H1 (cell line): Measurements from ENCODE around the gene TDRD5. TPM values are rescaled to one million over a fixed set of nuclear protein-coding genes. Genes with fewer than 3 reads are reported as not detected.

ENCODE experiments used
- CTCF ChIA-PET: fragments of 300-600 bp; sonication (Branson Sonifier 250); formaldehyde crosslinking; loops from one replicate; lab custom pipeline; 2021; ENCODE audit not compliant: partially characterized antibody; lab: Charles Lee
- POLR2A ChIA-PET: fragments of 300-600 bp; sonication (Branson Sonifier 250); formaldehyde crosslinking; loops from one replicate; lab custom pipeline; 2021; ENCODE audit warnings: inconsistent platforms; ENCODE audit not compliant: partially characterized antibody; lab: Charles Lee
- DNase-seq, 2 experiments: peaks; one replicate each; pipeline versions ENCODE4 v3.0.0 to v3.0.0-alpha.2; 2010 to 2022; ENCODE audit warnings: low spot score in 2 of 2, low read depth in 1 of 2, mixed read lengths in 1 of 2
- FAIRE-seq: peaks from 2 replicates; lab custom pipeline; 2011; peaks lifted over from hg19 to GRCh38; lab: Jason Lieb, UNC
- H2AFZ ChIP-seq: 2 replicates; pipeline ENCODE4 v1.8.1; 2012; ENCODE audit warnings: low read length, inconsistent platforms
- H2AK5ac ChIP-seq: 2 replicates; pipeline ENCODE4 v1.6.1; 2013; ENCODE audit warnings: low read depth, low read length
- H2BK120ac ChIP-seq: replicated peaks from 2 replicates; pipeline ENCODE3; 2013; ENCODE audit warnings: low read depth, low read length, inconsistent platforms
- H2BK12ac ChIP-seq: 2 replicates; pipeline ENCODE4 v1.6.1; 2013; ENCODE audit warnings: low read depth, low read length
- H2BK15ac ChIP-seq: 2 replicates; pipeline ENCODE4 v1.6.1; 2013; ENCODE audit warnings: low read length
- H2BK20ac ChIP-seq: 2 replicates; pipeline ENCODE4 v1.6.1; 2013; ENCODE audit warnings: low read length
- H2BK5ac ChIP-seq: 2 replicates; pipeline ENCODE4 v1.6.1; 2013; ENCODE audit warnings: low read depth, low read length
- H3K14ac ChIP-seq: 2 replicates; pipeline ENCODE4 v1.6.1; 2013; ENCODE audit warnings: inconsistent platforms; ENCODE audit not compliant: insufficient read length
- H3K18ac ChIP-seq: 2 replicates; pipeline ENCODE4 v1.6.1; 2013; ENCODE audit warnings: low read length; ENCODE audit errors: extremely low read depth
- H3K23ac ChIP-seq: 2 replicates; pipeline ENCODE4 v1.6.1; 2013; ENCODE audit warnings: inconsistent platforms; ENCODE audit not compliant: insufficient read length
- H3K23me2 ChIP-seq: 2 replicates; pipeline ENCODE4 v1.6.1; 2013; ENCODE audit warnings: low read depth, low read length
- H3K27ac ChIP-seq: 2 replicates; pipeline ENCODE4 v1.6.1; 2011; ENCODE audit warnings: low read depth, low read length, inconsistent platforms
- H3K27me3 ChIP-seq, 4 experiments: replicated peaks in 1 of 4; 1 replicate in 1 of 4; 2 replicates in 3 of 4; pipeline versions ENCODE4 v1.6.1 to v1.8.1; 2011 to 2013; ENCODE audit warnings: low read length in 3 of 4, mild to moderate bottlenecking in 3 of 4, inconsistent platforms in 2 of 4, mixed read lengths in 2 of 4, moderate library complexity in 1 of 4; ENCODE audit not compliant: control insufficient read depth in 3 of 4, insufficient read depth in 3 of 4; ENCODE audit errors: extremely low read depth in 1 of 4
- H3K36me3 ChIP-seq, 4 experiments: 2 replicates each; pipeline versions ENCODE4 v1.6.1 to v1.8.1; 2011 to 2013; ENCODE audit warnings: mild to moderate bottlenecking in 4 of 4, low read length in 3 of 4, moderate library complexity in 2 of 4, control low read depth in 1 of 4, inconsistent platforms in 1 of 4; ENCODE audit not compliant: insufficient read depth in 4 of 4, control insufficient read depth in 2 of 4
- H3K4ac ChIP-seq: replicated peaks from 2 replicates; pipeline ENCODE3; 2013; ENCODE audit warnings: low read length, low read depth, mixed read lengths, inconsistent platforms; ENCODE audit not compliant: insufficient read length
- H3K4me1 ChIP-seq, 4 experiments: replicated peaks in 1 of 4; 1 replicate in 1 of 4; 2 replicates in 3 of 4; pipeline versions ENCODE4 v1.6.1 to v1.8.1; 2011 to 2013; ENCODE audit warnings: low read length in 3 of 4, inconsistent platforms in 2 of 4, mixed read lengths in 1 of 4; ENCODE audit not compliant: insufficient read depth in 4 of 4, control insufficient read depth in 3 of 4
- H3K4me2 ChIP-seq, 2 experiments: 2 replicates each; pipeline versions ENCODE4 v1.6.1 to v1.8.1; 2011 to 2013; ENCODE audit warnings: low read depth in 2 of 2, low read length in 2 of 2, control low read depth in 1 of 2, inconsistent platforms in 1 of 2, mild to moderate bottlenecking in 1 of 2; ENCODE audit not compliant: insufficient read depth in 1 of 2
- H3K4me3 ChIP-seq, 4 experiments: fragments of 200-600, 300-600 bp in 1 of 4; sonication (generic), shearing (Covaris generic), sonication (Bioruptor Twin) in 1 of 4; 2 replicates each; pipeline versions ENCODE4 v1.5.1 to v1.8.1; 2011 to 2016; ENCODE audit warnings: low read length in 4 of 4, low read depth in 3 of 4, control low read depth in 2 of 4, inconsistent platforms in 2 of 4, mild to moderate bottlenecking in 2 of 4, mixed read lengths in 1 of 4, moderate library complexity in 1 of 4; ENCODE audit not compliant: insufficient read depth in 2 of 4; ENCODE audit errors: extremely low read depth in 1 of 4
- H3K56ac ChIP-seq: replicated peaks from 2 replicates; pipeline ENCODE3; 2013; ENCODE audit warnings: low read depth, mild to moderate bottlenecking, mixed read lengths, low read length, inconsistent platforms; ENCODE audit not compliant: insufficient read length
- H3K79me1 ChIP-seq: 2 replicates; pipeline ENCODE4 v1.6.1; 2013; ENCODE audit warnings: low read depth, low read length, control low read depth
- H3K79me2 ChIP-seq, 2 experiments: 2 replicates each; pipeline versions ENCODE4 v1.6.1 to v1.8.1; 2012 to 2013; ENCODE audit warnings: low read length in 2 of 2, mild to moderate bottlenecking in 2 of 2, inconsistent platforms in 1 of 2; ENCODE audit not compliant: insufficient read depth in 2 of 2, control insufficient read depth in 1 of 2
- H3K9ac ChIP-seq, 4 experiments: replicated peaks in 1 of 4; 1 replicate in 1 of 4; 2 replicates in 3 of 4; pipeline versions ENCODE4 v1.6.1 to v1.8.1; 2011 to 2013; ENCODE audit warnings: low read depth in 3 of 4, low read length in 3 of 4, control low read depth in 2 of 4, mild to moderate bottlenecking in 2 of 4, moderate library complexity in 2 of 4, inconsistent platforms in 1 of 4; ENCODE audit errors: extremely low read depth in 1 of 4
- H3K9me3 ChIP-seq, 2 experiments: 2 replicates each; pipeline versions ENCODE4 v1.6.1 to v1.8.1; 2012 to 2013; ENCODE audit warnings: mild to moderate bottlenecking in 2 of 2, moderate library complexity in 2 of 2, control low read depth in 1 of 2, inconsistent platforms in 1 of 2, low read depth in 1 of 2, low read length in 1 of 2, mixed read lengths in 1 of 2; ENCODE audit not compliant: insufficient read depth in 2 of 2
- H4K20me1 ChIP-seq, 2 experiments: replicated peaks in 1 of 2; 2 replicates each; pipeline versions ENCODE3 to v1.8.1; 2011 to 2013; ENCODE audit warnings: inconsistent platforms in 2 of 2, low read length in 2 of 2, mild to moderate bottlenecking in 1 of 2; ENCODE audit not compliant: insufficient read depth in 2 of 2, control insufficient read depth in 1 of 2
- H4K5ac ChIP-seq: 2 replicates; pipeline ENCODE4 v1.6.1; 2013; ENCODE audit warnings: low read length, low read depth, mixed read lengths, inconsistent platforms; ENCODE audit not compliant: insufficient read length
- H4K8ac ChIP-seq: 2 replicates; pipeline ENCODE4 v1.8.0; 2013; ENCODE audit warnings: mild to moderate bottlenecking, moderate library complexity, low read length, inconsistent platforms; ENCODE audit not compliant: insufficient read depth; ENCODE audit errors: extremely low read depth
- H4K91ac ChIP-seq: replicated peaks from 2 replicates; pipeline ENCODE3; 2013; ENCODE audit warnings: low read length, mixed read lengths, inconsistent platforms; ENCODE audit not compliant: insufficient read length
- CBX8 ChIP-seq: fragments of 300-800, 300-1000 bp; sonication (generic); IDR thresholded peaks from 2 replicates; pipeline ENCODE4 v1.7.1; 2016; ENCODE audit warnings: low read depth, low read length, borderline replicate concordance
- CHD1 ChIP-seq: IDR thresholded peaks from 2 replicates; pipeline ENCODE4 v1.6.1; 2012; ENCODE audit warnings: low read depth, low read length, improper control_type of control experiment
- EGR1 ChIP-seq: IDR thresholded peaks from 2 replicates; pipeline ENCODE4 v1.6.1; 2011; ENCODE audit warnings: low read depth, low read length, borderline replicate concordance
- EP300 ChIP-seq, 2 experiments: IDR thresholded peaks; 1 replicate in 1 of 2; 2 replicates in 1 of 2; pipeline ENCODE4 v1.6.1; 2011 to 2012; ENCODE audit warnings: low read depth in 2 of 2, low read length in 2 of 2, mild to moderate bottlenecking in 2 of 2, borderline replicate concordance in 1 of 2, inconsistent platforms in 1 of 2, moderate library complexity in 1 of 2
- KDM5A ChIP-seq: fragments of 200-600 bp; IDR thresholded peaks from 2 replicates; pipeline ENCODE4 v1.7.1; 2012; ENCODE audit warnings: mild to moderate bottlenecking, low read length, inconsistent platforms, mixed read lengths
- SP4 ChIP-seq: IDR thresholded peaks from 2 replicates; pipeline ENCODE4 v1.6.1; 2012; ENCODE audit warnings: low read length, inconsistent platforms
- WGBS, 2 experiments: shearing (Covaris generic) in 1 of 2; methylation state at CpG; one replicate each; pipeline versions ENCODE4 v1.1.6 to v1.1.7; 2013 to 2015; ENCODE audit warnings: low lambda C conversion rate in 2 of 2, mixed read lengths in 2 of 2, inconsistent platforms in 1 of 2, low coverage in 1 of 2, missing lambda C conversion rate in 1 of 2; ENCODE audit not compliant: insufficient replicate concordance in 2 of 2, insufficient coverage in 1 of 2, insufficient read length in 1 of 2; ENCODE audit errors: extremely low coverage in 1 of 2, missing lambda C conversion rate in 1 of 2; 5-methylcytosine and 5-hydroxymethylcytosine counted together
- polyA plus RNA-seq, 7 experiments: library from polyadenylated mRNA; depleted of rRNA in 3 of 7; stranded (reverse) in 5 of 7; unstranded in 2 of 7; fragments of >200 nt in 5 of 7; fragments of 200-250 nt in 2 of 7; gene quantifications; 1 replicate in 5 of 7; 2 replicates in 1 of 7; 4 replicates in 1 of 7; pipeline versions ENCODE4 v1.2.1 to v1.2.3, GENCODE V29; 2011 to 2013; ENCODE audit warnings: missing spikeins in 2 of 7, mixed read lengths in 2 of 7
- total RNA-seq: library from RNA; stranded (reverse); fragmentation: NEBNext Ultra II Directional; extraction: Animal tissue kit (Norgen Biotek cat#: 25700); gene quantifications from 2 replicates; pipeline ENCODE4 v1.2.1, GENCODE V29; 2021
- TF ChIP-seq, protein P1 (sequence below): IDR thresholded peaks from 2 replicates; pipeline ENCODE4 v1.6.1; 2012; ENCODE audit warnings: low read length, inconsistent platforms

The TDRD5 gene
- total and polyA plus RNA-seq, 2 of the 8 experiments (the other 6 are each of a cell fraction or from before 2014, with no cell fraction given): 0.53 to 1.4 TPM

DNA sequence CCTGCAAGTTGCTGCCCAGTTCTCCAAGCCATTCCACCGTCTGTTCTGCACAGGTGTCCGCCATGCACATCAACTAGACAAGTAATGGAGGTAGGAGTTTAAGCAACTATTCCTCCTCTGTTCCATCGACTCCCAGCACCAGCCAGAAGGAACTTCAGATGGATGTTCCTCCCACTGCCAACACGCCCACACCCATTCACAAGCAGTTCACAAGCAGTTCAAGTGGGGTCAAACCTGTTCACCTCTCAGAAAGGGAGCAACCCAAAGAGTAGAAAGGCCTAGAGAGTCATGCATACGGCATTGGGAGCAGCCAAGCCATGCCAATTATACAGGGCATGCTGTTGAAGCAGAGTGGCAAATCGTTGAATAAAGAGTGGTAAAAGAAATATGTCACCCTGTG lies 4.3 kb upstream of the TDRD5 start:
- no peak for TF ChIP-seq KDM5A
- TF ChIP-seq SP4: no peak
- TF ChIP-seq EP300 (IDR thresholded peaks at IDR 0.05; ENCODE audit: borderline replicate concordance in 1 of 2, low read depth in 2 of 2, low read length in 2 of 2): no peak
- TF ChIP-seq EGR1: no peak
- TF ChIP-seq, protein P1, sequence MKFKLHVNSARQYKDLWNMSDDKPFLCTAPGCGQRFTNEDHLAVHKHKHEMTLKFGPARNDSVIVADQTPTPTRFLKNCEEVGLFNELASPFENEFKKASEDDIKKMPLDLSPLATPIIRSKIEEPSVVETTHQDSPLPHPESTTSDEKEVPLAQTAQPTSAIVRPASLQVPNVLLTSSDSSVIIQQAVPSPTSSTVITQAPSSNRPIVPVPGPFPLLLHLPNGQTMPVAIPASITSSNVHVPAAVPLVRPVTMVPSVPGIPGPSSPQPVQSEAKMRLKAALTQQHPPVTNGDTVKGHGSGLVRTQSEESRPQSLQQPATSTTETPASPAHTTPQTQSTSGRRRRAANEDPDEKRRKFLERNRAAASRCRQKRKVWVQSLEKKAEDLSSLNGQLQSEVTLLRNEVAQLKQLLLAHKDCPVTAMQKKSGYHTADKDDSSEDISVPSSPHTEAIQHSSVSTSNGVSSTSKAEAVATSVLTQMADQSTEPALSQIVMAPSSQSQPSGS: no peak
- TF ChIP-seq CBX8: no peak
- TF ChIP-seq CHD1: no peak
- TF ChIP-seq, all 59 proteins: peak for 0
- Histone ChIP-seq H3K4me2 (no peak overlapping the region), H2BK12ac (no peak overlapping the region), H4K91ac (no peak overlapping the region), H3K18ac (no peak overlapping the region), H2AFZ (no peak overlapping the region), H3K36me3 (no peaks in the 10 kb centered on the region), H3K4me1 (peaks cover 0 to 4% (median 2%) of the 10 kb centered on the region in 4 experiments; a peak in 3 of 7 replicates), H3K23ac (no peak overlapping the region), H3K9me3 (peaks cover 3% of the 10 kb centered on the region in 2 experiments; a peak in 2 of 4 replicates), H4K5ac (no peak overlapping the region), H4K8ac (no peak overlapping the region), H2AK5ac (no peak overlapping the region), H2BK15ac (no peak overlapping the region), H3K27me3 (peaks cover 11 to 47% (median 33%) of the 10 kb centered on the region in 4 experiments), H3K79me1 (no peaks in the 10 kb centered on the region), H3K9ac (no peak overlapping the region), H2BK20ac (no peak overlapping the region), H3K56ac (no peak overlapping the region), H3K27ac (no peak overlapping the region), H3K4ac (no peak overlapping the region), H3K14ac (no peak overlapping the region), H2BK120ac (no peak overlapping the region), H3K79me2 (no peaks in the 10 kb centered on the region), H3K23me2 (no peaks in the 10 kb centered on the region), H2BK5ac (no peak overlapping the region), H3K4me3 (no peak overlapping the region), H4K20me1 (no peaks in the 10 kb centered on the region)
- DNase-seq: no peak
- WGBS, 2 experiments: 88% methylated on average over 6 of the region's 6 CpGs; no CpG with 5 or more reads in 1 of the 2 experiments
- POLR2A ChIA-PET: no interaction called here
- CTCF ChIA-PET: interaction anchor here (0.7 to 2.0 kb wide), 6 partner anchors 12 to 443 kb away, joined by 3 to 10 read pairs (median 4); partner anchors contain the start of gene NPHS2
- no peak for FAIRE-seq
